Thyroid gland (tissue), 4 donors: Measurements from ENCODE around the gene ZNF669. TPM values are rescaled to one million over a fixed set of nuclear protein-coding genes. Genes with fewer than 3 reads are reported as not detected.

Experiments
- DNase-seq, 2 donors: peaks; one replicate each; pipeline ENCODE4 v3.0.0-alpha.2; 2019
- H3K27ac ChIP-seq, 3 donors: fragments of 200-600 bp; sonication (generic); 1 replicate in 2 of 3; 2 replicates in 1 of 3; pipeline ENCODE4 v1.5.1; 2016 to 2019; ENCODE audit warnings: mild to moderate bottlenecking in 1 of 3, moderate library complexity in 1 of 3
- H3K27me3 ChIP-seq: fragments of 200-600 bp; sonication (generic); one replicate; pipeline ENCODE4 v1.5.1; 2019
- H3K36me3 ChIP-seq, 2 donors: fragments of 200-600 bp; sonication (generic); one replicate each; pipeline ENCODE4 v1.5.1; 2016 to 2019
- H3K4me1 ChIP-seq, 2 donors: fragments of 200-600 bp; sonication (generic); one replicate each; pipeline ENCODE4 v1.5.1; 2017 to 2019
- H3K4me3 ChIP-seq, 3 donors: fragments of 200-600 bp; sonication (generic); replicated peaks in 1 of 3; 1 replicate in 2 of 3; 2 replicates in 1 of 3; pipeline ENCODE4 v1.5.1; 2016; ENCODE audit warnings: mild to moderate bottlenecking in 1 of 3
- H3K9me3 ChIP-seq: fragments of 200-600 bp; sonication (generic); one replicate; pipeline ENCODE4 v1.5.1; 2017
- CTCF ChIP-seq, 6 experiments: fragments of 200-600 bp in 3 of 6; fragments of 450-650 bp in 3 of 6; sonication (generic) in 3 of 6; IDR thresholded peaks; one replicate each; pipeline ENCODE4 v1.5.1; 2016 to 2019; ENCODE audit warnings: antibody characterized with exemption in 6 of 6, mild to moderate bottlenecking in 2 of 6, inconsistent platforms in 1 of 6, moderate library complexity in 1 of 6
- POLR2A ChIP-seq, 2 donors: fragments of 450-650 bp; IDR thresholded peaks; one replicate each; pipeline ENCODE4 v1.6.1; 2017; ENCODE audit warnings: antibody characterized with exemption in 2 of 2, mild to moderate bottlenecking in 2 of 2, moderate library complexity in 1 of 2
- WGBS, 2 donors: methylation state at CpG; one replicate each; pipeline ENCODE4 v1.1.5; 2017; 5-methylcytosine and 5-hydroxymethylcytosine counted together
- intact Hi-C: fragments of 100-400 bp; cut with DNase I; formaldehyde crosslinking; loops from one replicate; pipeline ENCODE4 v1.15.1; 2023
- total RNA-seq, 4 donors: library from RNA; depleted of rRNA; stranded (reverse); fragments of >200 nt; gene quantifications; one replicate each; pipeline ENCODE4 v1.2.3, GENCODE V29; 2016

ZNF669 gene
- total RNA-seq, 4 donors from 2014 or later = 9.8 to 13.0 (median 10.3) TPM

GRCh38 chr1:247096958-247097357 is 7.2 kb downstream of the ZNF669 start:
- no peak overlapping the region for H3K4me3 ChIP-seq
- DNase-seq = no peak
- no peaks in the 10 kb centered on the region for H3K4me1 ChIP-seq
- no peaks in the 10 kb centered on the region for H3K27me3 ChIP-seq
- H3K27ac ChIP-seq = no peak overlapping the region
- H3K9me3 ChIP-seq = no peaks in the 10 kb centered on the region
- intact Hi-C loops = no loop called here
- WGBS, 2 donors = 94 to 100% methylated on average over 5 of the region's 5 CpGs
- peaks cover 18 to 23% of the 10 kb centered on the region in 2 donors for H3K36me3 ChIP-seq
- TF ChIP-seq CTCF (IDR thresholded peaks at IDR 0.05) = no peak
- TF ChIP-seq POLR2A (IDR thresholded peaks at IDR 0.05) = no peak

GRCh38 chr1:247096544-247096943 is 7.6 kb downstream of the ZNF669 start:
- DNase-seq = no peak
- TF ChIP-seq POLR2A (IDR thresholded peaks at IDR 0.05) (no peak), CTCF (IDR thresholded peaks at IDR 0.05) (no peak)
- no peak overlapping the region for H3K4me3 ChIP-seq
- H3K27ac ChIP-seq = no peak overlapping the region
- no peaks in the 10 kb centered on the region for H3K27me3 ChIP-seq
- intact Hi-C loops = no loop called here
- 88 to 95% methylated on average over 5 of the region's 5 CpGs for WGBS, 2 donors
- no peaks in the 10 kb centered on the region for H3K9me3 ChIP-seq
- peaks cover 18 to 23% of the 10 kb centered on the region in 2 donors for H3K36me3 ChIP-seq
- no peaks in the 10 kb centered on the region for H3K4me1 ChIP-seq

- intact Hi-C loops = no loop called here
- Histone ChIP-seq H3K27me3 (no peaks in the 10 kb centered on the region), H3K4me1 (no peaks in the 10 kb centered on the region), H3K4me3 (no peak overlapping the region), H3K36me3 (peaks cover 17 to 20% of the 10 kb centered on the region in 2 donors), H3K9me3 (no peaks in the 10 kb centered on the region), H3K27ac (no peak overlapping the region)
- DNase-seq = no peak
- TF ChIP-seq CTCF (IDR thresholded peaks at IDR 0.05) (no peak), POLR2A (IDR thresholded peaks at IDR 0.05) (no peak)
- WGBS, 2 donors = 93 to 95% methylated on average over 3 of the region's 3 CpGs
These were observed 8.0 kb downstream of the ZNF669 start for GRCh38 chr1:247096112-247096511.

GRCh38 chr1:247090455-247090854 is 13.7 kb downstream of the ZNF669 start:
- DNase-seq = no peak
- intact Hi-C loops = no loop called here
- Histone ChIP-seq H3K4me1 (no peaks in the 10 kb centered on the region), H3K36me3 (no peaks in the 10 kb centered on the region), H3K4me3 (no peak overlapping the region), H3K27ac (no peak overlapping the region), H3K27me3 (no peaks in the 10 kb centered on the region), H3K9me3 (no peaks in the 10 kb centered on the region)
- 77 to 98% methylated on average over 5 to 12 of the region's 14 CpGs for WGBS, 2 donors
- TF ChIP-seq CTCF (IDR thresholded peaks at IDR 0.05) (no peak), POLR2A (IDR thresholded peaks at IDR 0.05) (no peak)

- Histone ChIP-seq H3K4me1 (no peaks in the 10 kb centered on the region), H3K27ac (no peak overlapping the region), H3K9me3 (no peaks in the 10 kb centered on the region), H3K27me3 (no peaks in the 10 kb centered on the region), H3K36me3 (no peaks in the 10 kb centered on the region), H3K4me3 (no peak overlapping the region)
- intact Hi-C loops = loop anchor here (10.0 kb wide), 1 partner anchor 85 kb away; the partner anchor contains the start of gene ZNF124
- TF ChIP-seq CTCF (IDR thresholded peaks at IDR 0.05) = no peak
- no peak for TF ChIP-seq POLR2A (IDR thresholded peaks at IDR 0.05)
- 71 to 88% methylated on average over 9 to 13 of the region's 17 CpGs for WGBS, 2 donors
- no peak for DNase-seq
These were observed 14.4 kb downstream of the ZNF669 start for GRCh38 chr1:247089616-247090375.
